Smooth muscle cell (in vitro differentiated cells): Measurements from ENCODE around the gene OR9G4. TPM values are rescaled to one million over a fixed set of nuclear protein-coding genes. Genes with fewer than 3 reads are reported as not detected.

ENCODE experiments used
- DNase-seq: peaks from one replicate; lab custom pipeline; 2025; ENCODE audit not compliant: unreplicated experiment; lab: John Stamatoyannopoulos, UW
- H2AFZ ChIP-seq: fragments of 200-600 bp; sonication (generic); 2 replicates; pipeline ENCODE4 v1.6.0; 2016; ENCODE audit warnings: antibody characterized with exemption, low read depth, mild to moderate bottlenecking
- H3F3A ChIP-seq: fragments of 200-600 bp; sonication (generic); 2 replicates; pipeline ENCODE4 v1.6.0; 2017; ENCODE audit warnings: antibody characterized with exemption, low read depth
- H3K27ac ChIP-seq: fragments of 200-600 bp; sonication (generic); 2 replicates; pipeline ENCODE4 v1.5.1; 2016; ENCODE audit warnings: low read depth, mild to moderate bottlenecking
- H3K27me3 ChIP-seq: fragments of 200-600 bp; sonication (generic); 2 replicates; pipeline ENCODE4 v1.6.1; 2016; ENCODE audit warnings: low read depth, mild to moderate bottlenecking
- H3K36me3 ChIP-seq: fragments of 200-600 bp; sonication (generic); 2 replicates; pipeline ENCODE4 v1.5.1; 2016; ENCODE audit warnings: low read depth
- H3K4me1 ChIP-seq: fragments of 200-600 bp; sonication (generic); 2 replicates; pipeline ENCODE4 v1.5.1; 2016; ENCODE audit warnings: low read depth
- H3K4me2 ChIP-seq: fragments of 200-600 bp; sonication (generic); 2 replicates; pipeline ENCODE4 v1.6.0; 2016; ENCODE audit warnings: mild to moderate bottlenecking
- H3K4me3 ChIP-seq: fragments of 200-600 bp; sonication (generic); 2 replicates; pipeline ENCODE4 v1.5.1; 2016; ENCODE audit warnings: mild to moderate bottlenecking
- H3K79me2 ChIP-seq: fragments of 200-600 bp; sonication (generic); 2 replicates; pipeline ENCODE4 v1.6.0; 2016; ENCODE audit warnings: low read depth, mild to moderate bottlenecking
- H3K9ac ChIP-seq: fragments of 200-600 bp; sonication (generic); 2 replicates; pipeline ENCODE4 v1.6.0; 2016; ENCODE audit warnings: low read depth
- H3K9me3 ChIP-seq: fragments of 200-600 bp; sonication (generic); replicated peaks from 2 replicates; pipeline ENCODE4 v1.5.1; 2016; ENCODE audit warnings: low read depth
- H4K20me1 ChIP-seq: fragments of 200-600 bp; sonication (generic); 2 replicates; pipeline ENCODE4 v1.6.0; 2016; ENCODE audit warnings: low read depth
- WGBS: methylation state at CpG from one replicate; pipeline ENCODE4 v1.1.7; 2016; ENCODE audit warnings: low lambda C conversion rate; 5-methylcytosine and 5-hydroxymethylcytosine counted together
- polyA plus RNA-seq: library from polyadenylated mRNA; unstranded; fragments of >200 nt; fragmentation: Nextera tagmentation; extraction: Ambion mirVana; gene quantifications from 2 replicates; pipeline ENCODE4 v1.2.1, GENCODE V29; 2016
- total RNA-seq: library from RNA; depleted of rRNA; stranded (reverse); fragments of >200 nt; gene quantifications from 2 replicates; pipeline ENCODE4 v1.2.3, GENCODE V29; 2014
- TF ChIP-seq, protein P1 (sequence below): fragments of 200-600 bp; sonication (generic); IDR thresholded peaks from 2 replicates; pipeline ENCODE4 v1.5.1; 2017; ENCODE audit warnings: borderline replicate concordance, mild to moderate bottlenecking, antibody characterized with exemption; ENCODE audit not compliant: insufficient read depth, poor library complexity, severe bottlenecking

Gene OR9G4
- total and polyA plus RNA-seq, 2 experiments from 2014 or later: not detected

- no peaks in the 10 kb centered on the region for H4K20me1 ChIP-seq
- WGBS: 90% methylated on average over 4 of the region's 4 CpGs
- no peak for DNase-seq
- TF ChIP-seq, protein P1, sequence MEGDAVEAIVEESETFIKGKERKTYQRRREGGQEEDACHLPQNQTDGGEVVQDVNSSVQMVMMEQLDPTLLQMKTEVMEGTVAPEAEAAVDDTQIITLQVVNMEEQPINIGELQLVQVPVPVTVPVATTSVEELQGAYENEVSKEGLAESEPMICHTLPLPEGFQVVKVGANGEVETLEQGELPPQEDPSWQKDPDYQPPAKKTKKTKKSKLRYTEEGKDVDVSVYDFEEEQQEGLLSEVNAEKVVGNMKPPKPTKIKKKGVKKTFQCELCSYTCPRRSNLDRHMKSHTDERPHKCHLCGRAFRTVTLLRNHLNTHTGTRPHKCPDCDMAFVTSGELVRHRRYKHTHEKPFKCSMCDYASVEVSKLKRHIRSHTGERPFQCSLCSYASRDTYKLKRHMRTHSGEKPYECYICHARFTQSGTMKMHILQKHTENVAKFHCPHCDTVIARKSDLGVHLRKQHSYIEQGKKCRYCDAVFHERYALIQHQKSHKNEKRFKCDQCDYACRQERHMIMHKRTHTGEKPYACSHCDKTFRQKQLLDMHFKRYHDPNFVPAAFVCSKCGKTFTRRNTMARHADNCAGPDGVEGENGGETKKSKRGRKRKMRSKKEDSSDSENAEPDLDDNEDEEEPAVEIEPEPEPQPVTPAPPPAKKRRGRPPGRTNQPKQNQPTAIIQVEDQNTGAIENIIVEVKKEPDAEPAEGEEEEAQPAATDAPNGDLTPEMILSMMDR: no peak
- H3F3A ChIP-seq: no peaks in the 10 kb centered on the region
- no peaks in the 10 kb centered on the region for H3K4me1 ChIP-seq
- no peaks in the 10 kb centered on the region for H3K36me3 ChIP-seq
- H3K79me2 ChIP-seq: no peaks in the 10 kb centered on the region
- no peak overlapping the region for H3K9ac ChIP-seq
- no peak overlapping the region for H3K4me2 ChIP-seq
- no peaks in the 10 kb centered on the region for H3K9me3 ChIP-seq
- H2AFZ ChIP-seq: no peak overlapping the region
- H3K4me3 ChIP-seq: no peak overlapping the region
- no peak overlapping the region for H3K27ac ChIP-seq
- no peaks in the 10 kb centered on the region for H3K27me3 ChIP-seq
Measured at GRCh38 chr11:56764976-56765375, 16.5 kb upstream of the OR9G4 start.

GRCh38 chr11:56751480-56751879 is 3.0 kb upstream of the OR9G4 start:
- 89% methylated on average over 5 of the region's 5 CpGs for WGBS
- H2AFZ ChIP-seq: no peak overlapping the region
- H3K27me3 ChIP-seq: no peaks in the 10 kb centered on the region
- H3K4me3 ChIP-seq: no peak overlapping the region
- H3K27ac ChIP-seq: no peak overlapping the region
- no peaks in the 10 kb centered on the region for H3K9me3 ChIP-seq
- H3K36me3 ChIP-seq: no peaks in the 10 kb centered on the region
- TF ChIP-seq, protein P1: no peak
- no peak overlapping the region for H3K9ac ChIP-seq
- H3K79me2 ChIP-seq: no peaks in the 10 kb centered on the region
- H3F3A ChIP-seq: no peaks in the 10 kb centered on the region
- H3K4me1 ChIP-seq: no peaks in the 10 kb centered on the region
- H3K4me2 ChIP-seq: no peak overlapping the region
- H4K20me1 ChIP-seq: no peaks in the 10 kb centered on the region
- no peak for DNase-seq

GRCh38 chr11:56750190-56750589 is 1.7 kb upstream of the OR9G4 start:
- H3K27ac ChIP-seq: no peak overlapping the region
- no peak for DNase-seq
- no peaks in the 10 kb centered on the region for H3K79me2 ChIP-seq

GRCh38 chr11:56740886-56741285 is 7.6 kb downstream of the OR9G4 start:
- DNase-seq: no peak
- no peak overlapping the region for H3K9ac ChIP-seq
- no peaks in the 10 kb centered on the region for H3K9me3 ChIP-seq
- H3K27ac ChIP-seq: no peak overlapping the region
- H3K4me3 ChIP-seq: no peak overlapping the region
- H3F3A ChIP-seq: no peaks in the 10 kb centered on the region
- no peaks in the 10 kb centered on the region for H3K4me1 ChIP-seq
- no peaks in the 10 kb centered on the region for H4K20me1 ChIP-seq
- no peaks in the 10 kb centered on the region for H3K27me3 ChIP-seq
- no peak overlapping the region for H3K4me2 ChIP-seq
- H3K79me2 ChIP-seq: no peaks in the 10 kb centered on the region
- no peaks in the 10 kb centered on the region for H3K36me3 ChIP-seq
- no peak overlapping the region for H2AFZ ChIP-seq
- WGBS: 88% methylated on average over 4 of the region's 4 CpGs
- TF ChIP-seq, protein P1: no peak

More at GRCh38 chr11:56750190-56750589, 1.7 kb upstream of the OR9G4 start:
- H3K4me1 ChIP-seq: no peaks in the 10 kb centered on the region
- no peaks in the 10 kb centered on the region for H3K9me3 ChIP-seq
- H3K9ac ChIP-seq: no peak overlapping the region
- H4K20me1 ChIP-seq: no peaks in the 10 kb centered on the region
- H3K4me3 ChIP-seq: no peak overlapping the region
- H2AFZ ChIP-seq: no peak overlapping the region
- WGBS: 87% methylated on average over 5 of the region's 5 CpGs
- H3K4me2 ChIP-seq: no peak overlapping the region
- TF ChIP-seq, protein P1: no peak
- H3F3A ChIP-seq: no peaks in the 10 kb centered on the region
- H3K36me3 ChIP-seq: no peaks in the 10 kb centered on the region
- H3K27me3 ChIP-seq: no peaks in the 10 kb centered on the region
